ENCODE measurements around the gene OVAAL. TPM values are rescaled to one million over a fixed set of nuclear protein-coding genes. Genes with fewer than 3 reads are reported as not detected.

OVAAL gene
- total and polyA plus RNA-seq, 2 donors (not counting 3 experiments of a cell fraction or from before 2014, with no cell fraction given): 0.04 TPM; not detected in 1

- POLR2A ChIA-PET: interaction anchor here (0.9 kb wide), 1 partner anchor 14 kb away, joined by 3 read pairs; the partner anchor contains the start of gene ACBD6
- no peak overlapping the region for H3K4me2 ChIP-seq (ENCODE audit: insufficient read depth, low read length)
- no peak overlapping the region for H3K9ac ChIP-seq (replicated peaks; ENCODE audit: extremely low read depth, insufficient read depth, low read length)
- FAIRE-seq (peak; percentile 93), DNase-seq (ENCODE audit: low read depth, low spot score) (peak; percentile 91)
- H3K4me1 ChIP-seq (ENCODE audit: control insufficient read depth, extremely low read depth, insufficient read depth, low read length): peaks cover 29% of the 10 kb centered on the region
- no peaks in the 10 kb centered on the region for H4K20me1 ChIP-seq (replicated peaks; ENCODE audit: control insufficient read depth, extremely low read depth, insufficient read depth, low read length)
- H3K9me1 ChIP-seq (replicated peaks; ENCODE audit: control insufficient read depth, extremely low read depth, insufficient read depth, low read length): no peaks in the 10 kb centered on the region
- dilution Hi-C loops (cut with MboI; ENCODE audit: extremely low pct_ligation_motif_present, low sequenced_read_pairs) (loop anchor here (25.0 kb wide), 1 partner anchor 346 kb away; no protein-coding TSS in a partner anchor), intact Hi-C loops (cut with micrococcal nuclease) (loop anchor here (1.0 to 5.0 kb wide), 8 partner anchors 17 to 650 kb away; partner anchors contain the start of gene XPR1)
- BruUV-seq (replicated peaks): no TSS peak
- H3K4me3 ChIP-seq (replicated peaks in 1 of 3; ENCODE audit: insufficient read depth in 1 of 3, low read depth in 1 of 3, low read length in 3 of 3): no peak overlapping the region
- TF ChIP-seq CTCF (IDR thresholded peaks at IDR 0.05; ENCODE audit: extremely low read depth in 1 of 2, insufficient read depth in 1 of 2, low read depth in 1 of 2, low read length in 2 of 2) (peak; percentile 68 to 73), GATA2 (IDR thresholded peaks at IDR 0.05; ENCODE audit: insufficient read depth, insufficient read length, low read depth, low read length) (no peak)
- peak overlapping the region; percentile 52 for H3K27ac ChIP-seq (ENCODE audit: insufficient read depth, low read depth, low read length)
- no peaks in the 10 kb centered on the region for H3K36me3 ChIP-seq (ENCODE audit: control insufficient read depth in 2 of 2, extremely low read depth in 1 of 2, insufficient read depth in 2 of 2, low read length in 2 of 2)
- no peaks in the 10 kb centered on the region for H3K9me3 ChIP-seq (replicated peaks; ENCODE audit: control insufficient read depth, insufficient read depth, low read length)
- H3K79me2 ChIP-seq (ENCODE audit: control insufficient read depth, insufficient read depth, low read length): no peaks in the 10 kb centered on the region
- CTCF ChIA-PET: interaction anchor here (0.7 to 6.7 kb wide), 38 partner anchors 8 to 909 kb away, joined by 3 to 314 read pairs (median 4); partner anchors contain the start of genes ACBD6 and XPR1
- H3K27me3 ChIP-seq (ENCODE audit: control insufficient read depth in 2 of 2, insufficient read depth in 2 of 2, low read length in 2 of 2): no peaks in the 10 kb centered on the region
- H2AFZ ChIP-seq (ENCODE audit: low read depth, low read length): peak overlapping the region; percentile 74
Observed at GRCh38 chr1:180515857-180516388, 42.8 kb upstream of the OVAAL start.

- FAIRE-seq: peak; percentile 72
- ChIA-PET POLR2A (interaction anchor here (0.7 kb wide), 1 partner anchor 109 kb away, joined by 7 read pairs; no protein-coding TSS in a partner anchor), CTCF (interaction anchor here (0.9 to 6.7 kb wide), 4 partner anchors 9 to 362 kb away, joined by 4 to 314 read pairs (median 34); no protein-coding TSS in a partner anchor)
- peak overlapping the region; percentile 90 for H2AFZ ChIP-seq (ENCODE audit: low read depth, low read length)
- H3K27ac ChIP-seq (ENCODE audit: insufficient read depth, low read depth, low read length): peak overlapping the region; percentile 22
- BruUV-seq (replicated peaks): no TSS peak
- no peak overlapping the region for H3K4me3 ChIP-seq (replicated peaks in 1 of 3; ENCODE audit: insufficient read depth in 1 of 3, low read depth in 1 of 3, low read length in 3 of 3)
- H3K79me2 ChIP-seq (ENCODE audit: control insufficient read depth, insufficient read depth, low read length): no peaks in the 10 kb centered on the region
- H3K9me3 ChIP-seq (replicated peaks; ENCODE audit: control insufficient read depth, insufficient read depth, low read length): no peaks in the 10 kb centered on the region
- DNase-seq (ENCODE audit: low read depth, low spot score): peak; percentile 81
- H4K20me1 ChIP-seq (replicated peaks; ENCODE audit: control insufficient read depth, extremely low read depth, insufficient read depth, low read length): no peaks in the 10 kb centered on the region
- dilution Hi-C loops (cut with MboI; ENCODE audit: extremely low pct_ligation_motif_present, low sequenced_read_pairs): loop anchor here (25.0 kb wide), 1 partner anchor 342 kb away; no protein-coding TSS in a partner anchor
- H3K9me1 ChIP-seq (replicated peaks; ENCODE audit: control insufficient read depth, extremely low read depth, insufficient read depth, low read length): no peaks in the 10 kb centered on the region
- H3K9ac ChIP-seq (replicated peaks; ENCODE audit: extremely low read depth, insufficient read depth, low read length): peak overlapping the region; percentile 13
- H3K36me3 ChIP-seq (ENCODE audit: control insufficient read depth in 2 of 2, extremely low read depth in 1 of 2, insufficient read depth in 2 of 2, low read length in 2 of 2): no peaks in the 10 kb centered on the region
- intact Hi-C loops (cut with micrococcal nuclease): loop anchor here (1.0 to 5.0 kb wide), 3 partner anchors 10 to 362 kb away; no protein-coding TSS in a partner anchor
- peaks cover 29% of the 10 kb centered on the region for H3K4me1 ChIP-seq (ENCODE audit: control insufficient read depth, extremely low read depth, insufficient read depth, low read length)
- no peaks in the 10 kb centered on the region for H3K27me3 ChIP-seq (ENCODE audit: control insufficient read depth in 2 of 2, insufficient read depth in 2 of 2, low read length in 2 of 2)
- TF ChIP-seq CTCF (IDR thresholded peaks at IDR 0.05; ENCODE audit: extremely low read depth in 1 of 2, insufficient read depth in 1 of 2, low read depth in 1 of 2, low read length in 2 of 2) (no peak), POLR2AphosphoS5 (IDR thresholded peaks at IDR 0.05; ENCODE audit: insufficient read depth, low read depth, low read length) (peak; percentile 17)
- H3K4me2 ChIP-seq (ENCODE audit: insufficient read depth, low read length): peak overlapping the region; percentile 67
Observed at GRCh38 chr1:180519846-180520245, 38.9 kb upstream of the OVAAL start.
